ENCODE data around the gene MAD1L1.

The MAD1L1 gene

GRCh38 chr7:2019711-2020511 is 212.8 kb downstream of the MAD1L1 start:
- peak; percentile 20 to 25 for DNase-seq

DNA sequence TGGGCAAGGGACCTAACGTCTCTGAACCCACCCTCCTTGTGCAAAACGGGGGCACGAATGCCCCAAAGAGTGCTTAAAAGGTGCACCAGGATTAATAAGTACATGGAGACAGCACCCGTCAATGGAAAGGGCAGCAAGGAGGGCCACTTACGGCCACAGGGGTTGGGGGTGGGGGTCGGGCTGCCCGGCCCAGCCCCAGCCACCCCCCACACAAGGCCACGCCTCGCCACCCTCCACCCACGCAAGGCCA is 213.4 kb downstream of the MAD1L1 start:
- no peak for DNase-seq

- no peak for DNase-seq
Measured at GRCh38 chr7:2018569-2019460, 213.9 kb downstream of the MAD1L1 start.

DNA sequence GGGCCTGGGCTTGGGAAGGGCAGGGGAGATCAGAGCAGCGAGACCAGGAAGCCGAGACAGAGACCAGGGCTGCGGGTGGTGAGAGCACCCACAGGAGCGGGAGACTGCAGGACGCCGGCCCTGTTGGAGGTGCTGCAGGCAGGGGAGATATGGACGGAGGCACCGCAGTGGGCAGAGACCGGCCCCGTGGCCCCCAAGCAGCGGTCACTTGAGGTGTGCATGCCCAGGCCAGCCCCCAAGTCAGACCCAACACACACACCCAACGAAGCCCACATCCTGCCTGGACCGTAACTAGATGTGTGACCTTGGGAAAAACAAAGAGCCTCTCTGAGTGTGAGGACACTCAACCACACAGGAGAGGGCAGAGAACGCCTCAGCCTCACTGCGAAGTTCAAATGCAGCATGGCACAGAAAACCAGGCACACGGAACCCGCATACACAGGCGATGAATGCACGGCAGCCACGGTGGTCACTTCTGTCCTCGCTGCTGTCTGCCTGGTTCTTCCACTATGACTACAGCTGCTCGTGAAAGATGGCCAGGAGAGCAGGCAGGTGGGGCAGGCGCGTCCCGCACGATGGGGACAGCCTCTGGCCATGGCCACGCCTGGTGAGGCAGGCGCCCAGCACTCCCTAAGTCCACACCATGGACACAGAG is 214.7 kb downstream of the MAD1L1 start:
- no peak for DNase-seq

GRCh38 chr7:2017481-2017891 is 215.3 kb downstream of the MAD1L1 start:
- DNase-seq = no peak

GRCh38 chr7:2016761-2017480 is 215.8 kb downstream of the MAD1L1 start:
- no peak for DNase-seq

- DNase-seq = no peak
Measured at GRCh38 chr7:2016021-2016631, 216.6 kb downstream of the MAD1L1 start.

DNA sequence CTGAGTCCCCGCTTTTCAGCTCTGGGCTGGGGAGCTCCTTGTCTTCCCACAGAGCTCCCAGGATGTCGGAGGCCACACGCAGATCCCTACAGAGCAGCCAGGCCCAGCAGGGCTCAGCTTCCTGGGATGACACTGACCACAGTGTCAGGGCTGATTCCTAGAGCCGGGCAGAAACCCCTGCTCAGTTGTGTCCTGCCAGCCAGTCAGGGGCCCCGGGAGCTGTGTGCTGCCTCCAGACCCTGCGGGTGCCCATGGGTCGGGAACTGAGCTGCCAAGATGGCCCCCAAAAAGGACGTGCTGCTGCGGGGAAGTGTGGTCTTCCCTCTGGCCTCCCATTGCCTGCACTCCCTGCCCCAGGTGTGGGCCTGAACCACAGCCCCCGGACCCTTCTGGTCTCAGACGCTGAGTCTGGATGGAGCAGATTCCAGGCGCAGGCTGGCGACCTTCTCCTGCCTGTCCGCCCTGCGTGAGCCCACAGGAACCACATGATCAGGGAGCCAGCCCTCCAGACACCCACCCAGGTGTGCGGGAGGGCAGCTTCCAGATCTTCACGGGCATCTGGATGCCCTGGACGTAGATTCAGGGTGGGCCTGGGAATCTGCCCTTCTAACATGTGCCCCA is 217.4 kb downstream of the MAD1L1 start:
- no peak for DNase-seq

- DNase-seq = no peak
Measured at GRCh38 chr7:2014391-2015241, 218.1 kb downstream of the MAD1L1 start.

GRCh38 chr7:2013381-2014311 is 219.1 kb downstream of the MAD1L1 start:
- DNase-seq = no peak

DNA sequence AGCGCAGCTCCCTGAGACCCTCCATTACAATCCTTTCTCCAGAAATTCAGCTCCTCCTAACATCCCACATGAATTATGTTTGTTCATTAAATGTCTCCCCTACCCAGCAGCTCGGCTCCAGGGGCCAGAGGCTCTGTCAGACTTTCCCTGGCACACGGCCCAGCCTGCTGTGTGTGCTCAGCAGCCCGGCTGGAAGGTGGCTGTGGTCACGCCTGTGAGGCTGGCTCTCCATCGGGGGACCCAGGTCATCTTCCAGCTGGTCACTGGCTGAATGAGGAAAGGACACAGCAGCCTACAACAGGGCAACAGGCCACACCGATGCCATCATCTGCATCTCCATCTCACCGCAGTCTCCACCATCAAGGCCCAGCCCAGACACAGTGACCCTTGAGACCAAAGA is 219.8 kb downstream of the MAD1L1 start:
- no peak for DNase-seq

- DNase-seq = no peak
Measured at GRCh38 chr7:2012044-2012900, 220.5 kb downstream of the MAD1L1 start.

DNA sequence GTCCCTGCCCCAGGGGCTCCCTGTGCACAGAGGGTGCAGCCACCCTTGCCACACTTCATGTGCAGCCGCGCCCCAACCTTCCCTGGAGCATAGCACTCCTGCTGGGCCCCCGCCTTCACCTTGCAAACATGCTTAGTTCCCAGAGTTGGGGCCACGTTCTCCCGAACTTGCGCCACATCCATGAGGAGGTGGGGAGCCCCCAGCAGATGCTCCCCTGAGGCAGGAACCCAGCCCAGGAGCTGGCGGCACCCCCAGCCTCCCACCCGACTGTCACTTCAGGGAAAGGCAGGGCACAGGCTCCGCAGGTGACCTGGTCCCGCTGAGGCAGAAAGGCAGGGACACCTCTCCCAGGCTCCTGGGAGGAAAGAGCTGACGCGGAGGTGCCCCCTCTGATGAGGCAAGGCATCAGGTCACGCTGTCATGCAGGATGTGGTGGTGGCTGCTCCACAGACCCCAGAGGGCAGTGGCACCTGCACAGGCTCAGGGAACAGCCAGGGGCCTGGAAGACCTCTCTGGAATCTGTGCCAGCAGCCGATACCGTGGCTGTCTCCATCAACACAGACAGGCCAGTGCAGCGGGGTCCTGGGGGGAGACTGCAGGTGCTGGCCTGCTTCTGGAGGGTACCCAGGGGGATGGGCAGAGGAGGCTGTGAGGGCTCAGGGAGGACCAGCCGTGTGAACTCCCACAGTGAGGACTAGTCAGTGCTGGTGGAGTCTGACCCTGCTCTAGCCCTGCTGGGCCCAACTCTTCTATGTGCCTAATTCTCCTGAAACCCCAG is 221.3 kb downstream of the MAD1L1 start:
- no peak for DNase-seq

GRCh38 chr7:2010551-2011265 is 222.0 kb downstream of the MAD1L1 start:
- DNase-seq = no peak

DNA sequence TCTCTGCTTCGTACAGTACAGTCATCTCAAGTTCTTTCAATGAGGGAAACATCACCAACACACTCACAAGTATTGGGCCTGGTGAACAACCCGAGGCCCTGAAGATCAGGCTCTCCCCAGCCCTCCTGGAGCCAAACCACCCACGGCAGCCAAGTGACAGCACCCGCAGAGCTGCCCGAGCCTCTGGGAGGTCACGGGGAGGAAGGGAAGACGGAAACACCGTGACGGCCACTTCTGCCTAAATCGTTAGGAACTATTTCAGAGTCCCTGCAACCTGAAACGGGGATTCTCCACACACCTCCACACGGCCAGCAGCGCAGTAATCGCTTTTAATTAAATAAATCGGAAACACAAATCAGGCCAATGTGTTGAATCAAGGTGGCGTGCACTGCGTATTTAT is 222.6 kb downstream of the MAD1L1 start:
- no peak for DNase-seq

DNA sequence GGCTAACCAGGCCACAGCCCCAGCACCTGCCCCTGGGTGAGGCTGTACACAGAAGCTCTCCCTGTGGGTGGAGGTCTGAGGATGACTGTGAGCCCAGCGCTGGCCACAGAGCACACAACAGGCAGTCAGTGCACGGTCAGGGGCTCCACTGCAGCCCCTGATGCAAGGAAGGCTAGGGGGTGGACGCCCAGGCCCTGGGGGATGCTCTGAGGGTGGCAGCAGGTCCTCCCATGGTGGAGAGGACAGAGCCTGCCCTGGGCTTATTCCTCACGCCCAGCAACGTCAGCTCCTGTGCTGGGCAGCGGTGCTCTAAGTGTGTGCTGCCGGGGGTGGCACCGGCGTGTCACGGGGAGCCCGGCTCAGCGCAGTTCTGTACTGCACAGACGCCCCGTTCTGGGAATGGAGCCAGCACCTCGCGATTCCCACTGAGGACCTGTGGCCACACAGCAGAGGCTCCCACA is 223.2 kb downstream of the MAD1L1 start:
- no peak for DNase-seq

DNA sequence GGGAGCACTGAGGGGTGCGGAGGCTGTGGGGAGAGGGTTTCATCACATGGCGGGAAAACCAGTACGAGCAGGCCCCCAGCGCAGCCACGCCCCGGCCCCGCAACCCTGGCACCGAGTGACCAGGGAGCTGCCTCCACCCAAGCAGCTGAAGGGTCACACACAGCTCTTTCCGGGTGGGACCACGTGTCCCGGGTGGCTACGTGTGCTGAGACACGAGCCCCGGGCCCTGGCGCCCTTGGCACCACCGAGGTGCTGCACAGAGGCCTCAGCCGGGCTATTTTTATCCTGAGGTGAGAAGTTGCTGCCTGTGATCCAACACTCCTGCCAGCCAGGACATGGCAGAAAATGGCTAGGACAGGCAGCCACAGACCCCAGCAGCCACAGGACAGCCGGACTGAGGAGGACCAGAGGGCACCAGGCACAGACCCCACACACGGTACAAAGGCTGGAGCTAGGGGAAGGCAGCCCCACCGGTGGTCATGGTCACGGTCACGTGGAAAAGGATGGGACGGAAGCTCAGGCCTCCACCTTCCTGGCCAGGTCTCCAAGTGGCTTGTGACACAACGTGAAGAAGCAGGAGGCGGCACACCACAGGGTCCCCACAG is 223.7 kb downstream of the MAD1L1 start:
- no peak for DNase-seq
